8988T (cell line): ENCODE data around the gene LHFPL3.

Experiments
- DNase-seq: peaks from one replicate; pipeline ENCODE4 v3.0.0; 2011

Gene LHFPL3

GRCh38 chr7:104761892-104762291 is 433.5 kb downstream of the LHFPL3 start:
- DNase-seq: no peak

GRCh38 chr7:104767113-104767512 is 438.7 kb downstream of the LHFPL3 start:
- DNase-seq: no peak

DNA sequence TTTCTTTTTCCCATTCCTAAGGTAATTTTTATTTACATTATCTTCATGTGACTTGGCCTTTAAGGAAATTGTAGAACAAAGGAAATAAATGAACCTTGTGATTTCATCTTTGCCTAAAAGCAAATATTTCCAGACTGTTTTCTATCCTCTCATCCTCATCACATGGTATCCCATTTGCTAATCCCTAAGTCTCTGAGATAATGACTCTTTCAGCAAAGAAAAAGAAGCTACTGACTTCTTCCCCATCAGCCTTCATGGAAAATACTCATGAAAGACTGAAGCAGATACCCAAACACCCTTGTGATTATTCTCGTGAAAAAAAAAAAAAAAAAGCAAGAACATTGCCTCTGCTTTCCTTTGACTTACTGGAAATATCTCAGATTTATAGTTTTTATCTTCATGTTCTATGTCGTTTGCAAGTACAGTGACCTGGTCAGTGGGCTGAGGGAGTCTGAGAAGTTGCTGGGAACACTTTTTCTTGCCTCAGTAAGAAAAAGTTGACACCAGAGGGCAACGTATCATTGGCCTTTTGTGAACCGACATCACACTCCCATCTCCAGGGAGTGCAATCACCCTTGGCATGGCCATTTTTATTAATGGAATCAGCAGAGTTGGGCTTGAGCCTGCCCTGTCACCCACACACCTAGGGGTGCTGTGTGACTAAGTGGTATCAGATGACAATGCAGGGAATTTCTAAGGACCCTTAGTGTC is 439.6 kb downstream of the LHFPL3 start:
- no peak for DNase-seq

GRCh38 chr7:104772405-104773345 is 444.3 kb downstream of the LHFPL3 start:
- DNase-seq: no peak

DNA sequence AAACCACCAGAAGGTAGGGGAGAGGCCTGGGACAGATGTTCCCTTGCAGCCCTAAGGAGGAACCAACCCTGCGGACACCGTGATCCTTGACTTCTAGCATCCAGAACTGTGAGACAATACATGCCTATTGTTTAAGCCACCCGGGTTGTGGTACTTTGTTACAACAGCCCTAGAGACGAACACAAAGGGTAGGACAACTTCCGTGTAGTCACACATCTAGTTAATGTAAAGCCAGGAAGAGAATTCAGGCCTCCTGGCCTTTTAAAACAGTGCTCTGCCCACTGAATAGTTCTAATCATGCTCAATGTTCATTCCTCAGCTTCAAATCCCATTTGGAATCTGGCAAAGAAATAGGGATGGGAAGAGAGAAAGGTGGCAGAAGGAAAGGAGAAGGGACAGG is 445.4 kb downstream of the LHFPL3 start:
- DNase-seq: no peak

DNA sequence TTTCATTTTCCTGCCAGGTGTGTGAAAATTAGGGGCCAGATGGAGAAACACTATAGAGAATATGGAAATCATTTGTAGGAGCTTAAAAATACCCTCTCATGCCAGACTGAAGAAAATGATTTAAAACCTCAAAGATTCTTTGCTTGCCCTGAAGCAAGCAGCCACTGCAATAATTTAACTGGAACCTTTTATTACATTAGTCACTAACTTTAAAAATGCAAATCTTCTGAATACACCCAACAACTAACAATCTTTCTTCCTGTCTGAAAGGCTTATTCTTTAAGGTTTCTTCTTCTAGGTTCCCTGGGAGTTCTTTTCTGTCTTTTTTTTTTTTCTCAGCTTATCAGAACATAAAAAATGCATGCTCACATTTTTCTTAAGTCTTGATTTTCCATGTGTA is 447.1 kb downstream of the LHFPL3 start:
- DNase-seq: no peak

DNA sequence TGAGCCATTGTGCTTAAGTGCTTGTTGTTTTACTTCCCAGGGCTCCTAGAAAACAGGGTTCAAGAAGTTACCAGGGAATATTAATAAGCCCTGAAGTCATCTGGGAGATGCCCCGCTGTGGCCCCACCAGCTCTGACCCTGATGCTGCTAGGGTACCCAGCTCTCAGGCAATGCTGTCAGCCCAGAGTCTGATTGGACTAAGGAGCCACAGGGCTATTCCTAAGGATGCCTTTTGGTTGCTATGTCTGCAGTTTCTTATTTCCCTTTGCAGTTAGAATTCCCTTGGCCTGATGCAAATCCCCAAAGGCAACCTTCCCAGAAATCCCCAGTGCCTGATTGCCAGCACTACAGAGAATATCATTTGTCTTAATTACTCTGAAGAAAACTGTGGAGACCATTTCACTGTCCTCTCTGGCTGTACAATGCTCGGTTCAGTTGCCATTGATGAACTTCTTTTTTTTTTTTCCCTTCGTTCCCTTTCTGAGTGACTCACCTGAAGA is 448.9 kb downstream of the LHFPL3 start:
- no peak for DNase-seq

- DNase-seq: no peak
Measured at GRCh38 chr7:104779888-104780287, 451.5 kb downstream of the LHFPL3 start.

- no peak for DNase-seq
Measured at GRCh38 chr7:104784686-104785085, 456.3 kb downstream of the LHFPL3 start.

GRCh38 chr7:104789780-104790179 is 461.4 kb downstream of the LHFPL3 start:
- DNase-seq: no peak

GRCh38 chr7:104790440-104790839 is 462.0 kb downstream of the LHFPL3 start:
- no peak for DNase-seq

DNA sequence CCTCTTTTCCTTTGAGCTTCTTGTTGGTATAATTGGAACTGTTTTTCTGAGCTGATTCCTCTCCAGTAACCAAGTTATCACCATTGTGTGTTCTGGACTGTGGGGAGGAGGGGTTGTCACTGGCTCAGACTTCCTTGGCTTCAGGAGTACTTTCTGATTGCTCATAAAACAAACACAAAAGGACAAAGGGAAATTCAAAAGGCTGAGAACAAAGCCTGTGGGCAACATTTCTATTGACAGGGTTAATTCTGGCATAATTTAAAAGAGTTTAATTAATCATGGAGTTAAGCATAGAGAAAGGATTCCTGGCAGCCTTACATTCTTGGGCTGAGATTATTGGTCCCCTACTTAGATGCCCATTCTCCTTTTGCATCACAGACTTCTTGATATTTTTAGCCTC is 462.7 kb downstream of the LHFPL3 start:
- DNase-seq: no peak

DNA sequence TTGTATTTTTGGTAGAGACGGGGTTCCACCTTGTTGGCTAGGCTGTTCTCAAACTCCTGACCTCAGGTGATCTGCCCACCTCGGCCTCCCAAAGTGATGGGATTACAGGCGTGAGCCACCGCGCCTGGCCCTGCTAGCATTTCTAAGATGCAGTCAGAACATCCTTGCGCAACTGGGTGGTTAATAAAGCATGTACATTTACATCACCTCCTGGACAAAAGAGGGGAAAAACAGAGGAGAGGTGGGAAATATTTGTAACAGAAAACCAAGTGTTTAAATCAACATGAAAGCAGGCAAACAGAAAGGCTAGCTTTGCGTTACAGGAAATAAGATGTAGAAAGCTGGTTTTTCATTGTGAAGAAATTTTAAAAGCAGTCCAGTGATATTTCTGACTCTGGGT is 464.7 kb downstream of the LHFPL3 start:
- DNase-seq: no peak

DNA sequence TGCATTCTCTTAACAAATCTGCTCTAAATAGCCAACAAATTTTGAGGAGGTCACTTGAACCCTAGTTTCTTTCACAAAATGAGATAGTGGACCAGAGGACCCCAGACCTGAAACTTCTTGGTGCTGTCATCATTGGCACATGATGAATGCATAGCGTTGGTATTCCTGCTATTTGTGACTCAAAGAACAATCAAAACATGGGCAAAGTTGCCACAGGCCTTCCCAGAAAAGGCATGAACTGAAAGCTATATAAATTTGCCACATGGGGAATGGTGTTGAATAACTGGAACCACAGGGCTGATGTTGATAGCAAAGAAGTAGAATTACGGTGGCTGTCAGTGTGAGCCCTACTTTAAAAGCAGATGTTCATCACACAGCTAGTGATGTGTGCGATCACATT is 465.8 kb downstream of the LHFPL3 start:
- DNase-seq: no peak

DNA sequence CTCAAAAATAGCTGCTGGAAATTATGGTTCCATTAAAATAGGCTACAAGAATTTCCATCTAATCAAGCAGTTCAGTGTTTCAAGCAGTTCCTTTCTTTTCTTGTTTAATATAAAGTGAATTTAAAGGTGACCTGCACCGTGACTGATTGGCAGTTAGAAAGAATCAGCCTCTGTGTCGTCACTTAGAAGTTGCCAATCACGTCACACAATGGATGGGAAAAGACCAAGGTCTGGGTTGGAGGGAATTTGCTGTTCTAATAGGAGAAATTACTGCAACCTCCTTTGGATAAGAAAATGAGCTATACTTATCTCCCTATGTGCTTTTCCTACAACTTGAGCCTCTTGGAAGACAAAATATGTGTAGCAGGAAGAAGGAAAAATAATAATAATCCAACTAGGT is 466.2 kb downstream of the LHFPL3 start:
- no peak for DNase-seq

DNA sequence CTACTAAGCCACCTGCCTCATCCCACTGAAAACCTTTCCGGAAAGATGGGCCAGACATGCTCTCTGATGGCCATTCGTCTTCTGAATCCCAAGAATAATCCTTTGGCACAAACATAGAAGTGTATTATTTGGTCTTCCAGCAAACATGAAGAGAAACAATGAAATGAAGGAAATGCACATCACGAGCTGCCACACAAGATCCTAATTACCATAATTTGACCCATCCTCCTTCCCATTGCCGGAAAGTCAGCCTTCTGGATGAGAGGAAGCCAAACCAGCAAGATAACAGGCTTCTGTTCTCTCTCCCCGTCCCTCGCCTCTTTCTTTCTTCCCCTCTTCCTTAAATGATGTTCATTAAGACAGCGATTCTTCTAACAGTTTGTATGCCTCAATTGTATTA is 466.7 kb downstream of the LHFPL3 start:
- no peak for DNase-seq

GRCh38 chr7:104795616-104796398 is 467.4 kb downstream of the LHFPL3 start:
- DNase-seq: no peak

DNA sequence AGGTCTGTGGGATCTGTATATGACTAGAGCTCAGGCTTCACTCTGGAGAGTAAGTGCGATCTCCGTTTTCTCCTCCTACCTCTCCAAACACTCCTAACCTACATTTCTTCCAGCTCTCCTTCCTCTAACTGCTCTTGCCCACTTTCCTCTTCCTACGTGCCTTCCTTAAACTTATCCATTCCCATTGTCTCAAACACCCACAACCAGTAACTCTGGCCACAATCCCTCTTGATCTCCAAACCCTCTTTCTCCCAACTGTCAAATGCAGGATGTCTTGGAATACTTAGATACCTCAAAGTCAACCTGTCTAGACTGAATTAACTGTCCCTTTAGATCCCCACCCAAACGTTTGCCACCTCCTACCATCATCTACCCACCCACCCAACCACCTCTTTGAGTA is 471.9 kb downstream of the LHFPL3 start:
- DNase-seq: no peak

DNA sequence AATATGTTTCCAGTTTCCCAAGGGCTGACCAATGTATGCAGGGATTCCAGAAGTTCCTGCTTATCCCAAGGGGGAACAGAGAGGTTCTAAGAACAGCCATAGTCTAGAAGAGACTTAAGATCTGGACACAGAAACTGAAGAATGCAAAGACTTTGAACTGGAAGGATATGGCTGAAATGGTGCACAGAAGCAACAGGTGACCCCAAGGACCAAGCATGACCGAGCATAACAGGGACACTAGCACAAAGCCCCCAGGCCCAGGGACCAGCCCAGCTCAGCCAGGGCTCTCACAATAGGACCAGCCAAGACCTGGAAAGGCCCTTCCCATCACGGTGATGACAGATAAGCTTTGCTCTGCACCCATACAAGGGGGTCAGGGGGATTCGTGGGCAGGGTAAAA is 472.6 kb downstream of the LHFPL3 start:
- no peak for DNase-seq

DNA sequence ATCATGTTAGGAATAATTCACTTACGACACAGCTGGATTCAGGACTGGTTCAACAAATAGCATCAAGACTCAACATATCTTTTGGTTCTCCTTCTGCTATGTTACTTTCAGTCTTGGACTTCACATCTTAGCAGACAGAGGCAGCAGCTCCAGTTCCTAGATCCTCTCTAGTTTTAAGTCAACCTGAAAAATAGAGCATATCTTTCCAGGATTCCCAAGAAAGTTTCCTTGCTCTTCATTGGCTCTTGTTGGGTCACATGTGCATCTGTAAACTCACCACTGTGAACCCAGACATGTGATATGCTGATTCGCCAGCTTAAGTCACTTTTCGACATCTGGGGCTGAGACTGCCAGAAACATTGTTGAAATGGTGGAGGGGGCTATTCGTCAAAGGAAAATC is 475.5 kb downstream of the LHFPL3 start:
- DNase-seq: no peak

DNA sequence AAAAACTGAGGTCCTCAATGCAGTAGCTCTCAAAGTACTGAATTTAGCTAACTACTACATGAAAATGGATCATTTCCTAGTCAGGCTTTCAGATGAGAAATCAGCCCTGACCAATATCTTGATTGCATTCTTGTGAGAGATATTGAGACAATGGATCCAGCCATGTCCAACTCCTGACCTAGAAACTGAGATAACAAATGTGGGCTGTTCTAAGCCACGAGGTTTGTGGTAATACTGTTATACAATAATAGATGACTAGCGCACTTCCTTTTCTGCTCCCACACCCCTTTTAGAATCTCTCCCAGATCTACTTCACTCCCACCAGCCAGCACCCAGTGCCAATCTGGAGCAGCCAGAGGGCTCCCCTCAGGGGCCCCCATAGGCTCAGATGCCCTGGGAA is 476.3 kb downstream of the LHFPL3 start:
- DNase-seq: no peak

DNA sequence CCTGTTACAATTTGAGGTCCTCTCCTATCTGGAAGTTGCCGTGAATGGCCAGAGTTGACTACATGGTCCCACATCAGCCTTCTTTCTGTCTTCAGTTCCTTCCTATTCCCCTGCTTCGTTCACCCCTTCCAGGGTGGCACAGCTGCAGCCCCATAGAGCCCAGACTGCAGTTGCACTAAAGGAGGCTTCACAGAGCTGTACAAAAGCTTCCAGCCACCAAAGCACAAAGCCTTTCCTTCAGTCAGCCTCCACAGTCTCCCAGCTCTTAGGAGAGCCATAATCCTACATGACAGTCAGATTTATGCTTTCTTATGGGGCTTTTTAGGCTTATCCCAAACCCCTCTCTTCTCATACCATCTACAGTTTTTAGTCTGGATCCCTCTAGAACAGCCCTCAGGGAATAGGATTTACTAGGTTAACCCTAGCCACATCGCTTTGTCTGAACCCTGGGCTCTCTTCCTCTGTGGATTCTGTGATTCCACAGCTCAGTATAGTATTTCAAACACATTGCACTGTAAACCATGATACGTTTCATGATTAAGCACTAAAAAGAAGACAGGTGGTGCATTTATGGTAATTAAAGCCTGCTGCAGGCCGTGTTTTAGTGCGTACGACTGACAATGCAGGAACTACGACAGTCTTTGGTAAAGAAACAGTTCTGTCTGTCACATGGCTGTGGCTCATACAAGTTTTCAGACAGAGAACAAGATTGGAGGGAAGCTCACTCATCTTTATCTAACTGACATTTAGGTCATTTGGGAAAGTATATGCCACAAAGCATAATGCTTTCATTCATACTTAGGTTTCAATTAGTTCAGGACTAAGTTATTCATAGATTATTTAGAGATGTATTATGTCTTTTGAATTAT is 477.3 kb downstream of the LHFPL3 start:
- DNase-seq: no peak
